ENCODE results near the gene MEF2D. TPM values are rescaled to one million over a fixed set of nuclear protein-coding genes. Genes with fewer than 3 reads are reported as not detected.

The MEF2D gene
- total RNA-seq, 1 donor from 2014 or later: 52.6 TPM

DNA sequence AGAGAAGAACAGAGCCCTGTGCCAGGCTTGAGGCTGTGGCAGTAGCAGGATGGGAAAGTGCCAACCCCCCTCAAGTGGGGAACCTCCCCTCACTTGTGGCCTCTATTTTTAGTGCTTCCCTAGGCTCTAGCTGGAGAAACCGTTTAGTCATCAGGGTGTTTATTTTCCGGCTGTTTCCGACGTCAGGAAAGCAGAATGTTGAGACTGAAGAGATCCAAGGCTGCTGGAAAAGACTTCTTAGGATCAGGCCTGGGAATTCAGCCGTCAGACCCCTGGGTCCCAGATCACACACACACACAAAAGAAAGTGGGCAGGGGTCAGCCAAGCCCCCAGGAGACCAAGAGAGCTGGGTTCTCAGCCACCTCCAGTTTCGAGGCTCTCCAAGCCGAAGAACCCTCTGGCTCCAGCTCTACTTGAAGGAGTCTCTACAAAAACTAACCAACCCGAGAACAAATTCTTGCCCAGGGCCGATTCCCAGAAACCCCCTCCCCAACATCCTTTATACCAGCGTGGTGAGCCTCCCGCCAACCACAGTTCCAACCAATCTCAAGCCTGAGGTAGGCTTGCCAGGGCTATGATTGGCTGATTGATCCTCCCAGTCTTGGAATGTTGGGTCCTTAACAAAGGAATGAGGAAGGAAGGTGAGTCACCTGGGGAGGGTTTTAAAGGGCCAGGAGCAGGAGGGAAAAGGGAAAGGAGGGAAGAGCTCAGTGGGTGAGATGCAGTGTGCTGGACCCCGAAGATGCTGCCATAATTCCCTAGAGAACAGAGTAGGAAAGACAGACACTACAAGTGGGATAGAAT is 2.5 kb upstream of the MEF2D start:
- intact Hi-C loops (cut with micrococcal nuclease): loop anchor here (10.0 kb wide), 4 partner anchors 568 to 1548 kb away; partner anchors contain the start of genes ETV3, GON4L, KHDC4 and PBXIP1

DNA sequence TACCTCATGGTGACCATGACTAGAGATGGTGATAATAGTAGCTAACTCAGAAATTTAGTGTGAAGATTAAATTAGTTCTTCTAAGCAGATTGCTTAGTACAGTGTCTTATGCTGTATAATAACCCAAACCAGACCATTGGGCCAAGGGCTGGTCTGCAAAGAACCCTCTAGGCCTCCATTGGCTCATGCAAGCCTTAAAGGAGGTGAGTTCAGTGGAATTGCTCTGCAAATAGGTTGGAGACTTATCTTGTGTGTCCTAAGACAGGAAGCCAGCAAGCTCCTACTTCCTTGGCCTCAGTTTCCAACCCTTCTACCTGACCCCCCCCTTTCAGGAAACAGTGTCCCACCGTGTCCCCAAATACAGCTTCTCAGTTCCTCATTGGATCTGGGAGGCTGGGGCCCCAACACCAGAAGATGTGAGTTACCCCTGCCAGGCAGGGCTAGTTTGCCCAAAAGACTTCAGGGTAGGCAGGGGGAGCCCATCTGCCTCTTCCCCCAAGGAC is 1.9 kb upstream of the MEF2D start:
- intact Hi-C loops (cut with micrococcal nuclease): loop anchor here (10.0 kb wide), 4 partner anchors 568 to 1548 kb away; partner anchors contain the start of genes ETV3, GON4L, KHDC4 and PBXIP1

- intact Hi-C loops (cut with micrococcal nuclease): loop anchor here (1.0 to 10.0 kb wide), 12 partner anchors 7 to 1546 kb away; partner anchors contain the start of genes CCT3, ETV3, GON4L and GPATCH4
Observed at GRCh38 chr1:156500793-156501506, 375 bp upstream of the MEF2D start.

DNA sequence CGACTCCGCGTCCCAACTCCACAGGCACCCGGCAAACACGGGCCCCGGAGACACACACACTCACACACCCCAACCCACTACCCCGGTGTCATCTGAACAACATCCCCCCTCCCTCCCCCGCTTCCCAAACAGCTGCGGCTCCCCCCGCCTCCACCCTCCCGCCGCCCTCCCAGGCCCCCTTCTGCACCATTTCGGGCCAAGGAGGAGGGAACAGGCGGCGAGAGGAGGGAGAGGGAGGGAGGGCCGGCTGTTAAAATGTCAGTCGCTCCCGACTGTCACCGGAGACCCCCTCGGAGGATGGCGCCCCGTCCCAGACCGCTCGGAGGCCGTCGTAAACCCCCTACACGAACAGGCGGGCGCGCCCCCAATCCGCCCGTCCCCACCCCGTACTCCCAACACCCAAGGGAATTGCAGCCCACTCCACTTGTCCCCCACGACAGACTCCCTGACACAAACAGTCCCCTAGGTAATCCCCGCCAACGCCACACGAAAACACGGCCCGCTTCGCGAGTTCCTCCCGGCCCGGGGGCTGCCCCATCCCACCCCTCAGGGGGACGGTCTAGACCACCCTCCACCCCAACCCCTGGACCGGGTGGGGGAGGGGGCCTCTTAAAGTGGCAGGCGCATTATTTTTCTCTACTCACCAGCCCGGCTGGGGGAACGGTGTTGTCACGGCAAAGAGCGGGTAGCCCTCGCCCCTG is 583 bp downstream of the MEF2D start:
- intact Hi-C loops (cut with micrococcal nuclease): loop anchor here (1.0 to 10.0 kb wide), 8 partner anchors 8 to 1545 kb away; partner anchors contain the start of genes ETV3, GON4L, HDGF and KHDC4

- intact Hi-C loops (cut with micrococcal nuclease): no loop called here
Observed at GRCh38 chr1:156499194-156499841, 1.3 kb downstream of the MEF2D start.

DNA sequence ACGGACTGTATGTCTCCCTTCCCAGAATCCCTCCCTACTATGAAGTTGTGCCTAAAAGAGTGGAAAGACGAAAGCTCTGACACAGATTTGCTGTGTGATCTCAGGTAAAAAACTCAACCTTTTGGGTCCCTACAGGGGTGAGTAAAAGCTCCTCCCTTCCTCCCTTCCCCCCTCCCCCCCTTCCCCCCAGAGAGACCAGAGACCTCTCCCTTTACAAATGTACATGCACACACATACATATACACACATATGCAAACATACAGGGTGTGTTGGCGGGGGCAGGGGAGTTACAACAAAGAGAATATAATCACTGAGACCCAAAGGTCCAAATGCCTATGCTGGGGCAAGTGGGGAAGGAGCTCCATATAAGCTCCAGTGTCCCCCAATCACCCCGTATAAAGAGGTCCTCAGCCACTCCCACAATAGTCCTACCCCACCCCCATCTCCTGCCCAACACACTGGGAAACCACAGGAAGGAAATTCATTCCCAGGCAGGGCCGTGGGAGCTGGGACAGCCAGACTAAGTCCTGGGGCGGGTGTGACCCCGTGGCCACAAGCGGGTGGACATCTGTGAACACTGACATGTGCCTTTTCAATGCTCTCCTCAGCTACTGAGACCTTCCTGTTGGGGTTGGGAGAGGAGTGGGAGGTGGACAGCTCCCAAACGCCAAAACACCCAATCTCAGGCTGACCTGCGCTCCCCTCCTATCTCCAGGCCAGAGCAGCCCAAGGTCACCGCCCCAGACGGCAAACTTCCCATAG is 2.0 kb downstream of the MEF2D start:
- intact Hi-C loops (cut with micrococcal nuclease): loop anchor here (1.0 kb wide), 1 partner anchor 8 kb away; no protein-coding TSS in a partner anchor

DNA sequence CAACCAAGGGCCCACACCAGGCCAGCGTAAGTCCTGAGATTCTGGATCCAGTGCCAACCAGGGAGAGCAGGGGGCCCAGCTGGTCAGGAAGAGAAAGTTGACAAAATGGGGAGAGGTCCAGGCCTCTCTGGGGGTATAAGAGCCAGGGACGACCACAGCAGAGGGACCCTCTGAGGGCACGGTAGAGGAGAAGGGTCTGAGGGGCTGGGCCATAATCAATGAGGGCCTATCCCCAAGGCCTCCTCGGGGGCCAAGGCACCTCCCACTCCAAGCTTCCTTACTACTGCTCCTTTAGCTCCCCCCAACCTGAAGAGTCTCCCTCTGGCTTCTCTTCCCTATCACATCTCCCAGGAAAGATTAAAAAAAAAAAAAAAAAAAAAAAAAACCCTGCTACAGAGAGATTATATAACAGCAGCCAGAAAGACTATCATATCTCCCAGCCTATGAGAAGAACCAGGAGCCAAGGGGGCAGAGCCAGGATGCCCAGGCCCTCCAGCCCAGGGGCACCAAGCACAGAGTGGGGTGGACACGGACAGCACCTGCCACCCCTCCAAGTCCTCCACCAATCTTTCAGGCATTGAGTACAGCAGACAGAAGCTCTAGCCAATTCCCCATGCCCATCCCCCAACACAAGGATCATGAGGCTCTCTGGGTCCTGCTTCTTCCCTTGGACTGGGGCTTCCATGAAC is 2.7 kb downstream of the MEF2D start:
- intact Hi-C loops (cut with micrococcal nuclease): loop anchor here (1.0 kb wide), 1 partner anchor 8 kb away; no protein-coding TSS in a partner anchor

DNA sequence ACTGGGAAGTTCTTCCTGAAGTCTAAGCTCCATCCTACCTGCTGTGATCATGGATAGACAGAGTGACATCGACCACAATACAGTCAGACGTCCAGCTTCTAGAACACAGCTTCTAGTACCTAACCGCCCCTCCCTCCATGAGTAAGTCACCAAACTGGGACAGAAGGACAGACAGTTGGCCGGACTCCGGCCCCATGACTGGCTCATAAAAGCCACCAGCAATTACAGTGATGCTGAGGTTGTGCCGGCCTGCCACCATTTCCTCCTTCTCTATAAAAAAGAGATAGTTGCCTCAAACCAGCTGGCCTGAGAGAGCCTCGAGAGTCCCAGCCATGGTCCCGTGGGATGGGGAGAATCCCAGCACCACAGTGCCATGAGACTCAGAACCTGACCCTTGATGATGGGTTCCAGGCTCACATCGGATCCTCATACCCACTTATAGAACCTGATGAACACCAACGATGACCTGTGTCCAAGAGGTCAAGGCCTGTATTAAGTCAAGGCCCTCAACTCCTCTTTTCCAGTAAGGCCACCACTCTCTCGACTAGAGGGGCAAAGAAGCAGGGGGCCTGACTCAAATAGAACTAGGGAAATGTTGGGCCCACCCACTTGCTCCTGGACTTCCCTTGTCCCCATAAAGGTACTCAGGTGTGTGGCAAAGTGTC is 3.4 kb downstream of the MEF2D start:
- intact Hi-C loops (cut with micrococcal nuclease): no loop called here

DNA sequence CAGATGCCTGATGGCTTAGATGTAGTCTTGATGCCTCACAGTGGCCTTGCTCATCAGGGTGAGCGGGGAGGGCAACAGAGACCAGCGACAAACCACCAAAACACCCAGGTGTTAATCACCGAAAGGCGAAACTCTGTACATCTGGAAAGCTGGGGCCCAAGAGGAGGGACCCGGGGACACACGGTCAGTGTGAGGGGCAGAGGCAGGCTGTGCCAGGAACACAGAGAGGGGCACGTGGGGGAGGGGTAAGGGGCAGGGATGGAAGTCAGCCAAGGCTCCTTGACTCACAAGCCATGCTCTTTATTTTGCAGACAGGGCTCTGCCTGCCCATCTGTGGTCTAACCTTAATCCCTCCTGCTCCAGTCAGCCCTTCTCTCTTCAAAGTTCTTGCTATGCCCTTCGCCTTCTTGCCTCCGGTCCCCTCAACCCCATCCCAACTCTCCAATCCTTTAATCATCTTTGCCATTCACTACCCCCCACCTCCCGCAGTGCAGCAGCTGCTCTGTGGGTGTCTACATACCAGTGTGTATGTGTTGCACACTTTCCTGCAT is 4.3 kb downstream of the MEF2D start:
- intact Hi-C loops (cut with micrococcal nuclease): no loop called here

DNA sequence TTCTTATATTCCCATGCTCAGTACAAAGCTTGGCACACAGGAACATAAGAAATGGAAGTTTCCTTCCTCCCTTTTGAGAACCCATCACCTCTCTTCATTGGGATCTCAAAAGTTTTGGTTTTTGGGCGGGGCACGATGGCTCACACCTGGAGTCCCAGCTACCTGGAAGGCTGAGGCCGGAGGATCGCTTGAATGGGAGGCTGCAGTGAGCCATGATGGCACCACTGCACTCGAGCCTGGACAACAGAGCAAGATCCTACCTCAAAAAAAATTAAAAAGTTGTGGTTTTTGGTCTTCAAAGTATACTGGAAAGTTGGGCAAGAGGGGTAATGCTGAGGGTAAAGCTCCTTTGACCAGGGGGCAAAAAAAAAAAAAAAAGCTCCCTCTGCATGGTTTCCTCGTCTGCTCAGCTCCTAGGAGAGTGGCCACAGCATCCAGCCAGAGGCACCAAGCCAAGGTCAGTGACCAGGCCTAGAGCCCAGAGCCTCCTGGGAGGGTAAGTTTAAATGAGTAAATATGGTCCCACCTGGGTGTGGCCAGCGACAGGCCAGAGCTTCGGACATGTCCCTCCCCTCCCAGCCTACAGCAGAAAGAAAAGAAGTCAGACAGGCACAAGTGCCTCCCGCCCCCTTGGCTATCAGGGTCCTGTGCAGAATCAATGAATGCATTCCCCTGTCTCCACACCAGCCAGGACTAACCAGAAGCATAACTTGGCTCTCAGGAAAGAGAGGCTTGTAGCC is 5.0 kb downstream of the MEF2D start:
- intact Hi-C loops (cut with micrococcal nuclease): no loop called here

- intact Hi-C loops (cut with micrococcal nuclease): no loop called here
Observed at GRCh38 chr1:156494309-156494895, 6.2 kb downstream of the MEF2D start.

DNA sequence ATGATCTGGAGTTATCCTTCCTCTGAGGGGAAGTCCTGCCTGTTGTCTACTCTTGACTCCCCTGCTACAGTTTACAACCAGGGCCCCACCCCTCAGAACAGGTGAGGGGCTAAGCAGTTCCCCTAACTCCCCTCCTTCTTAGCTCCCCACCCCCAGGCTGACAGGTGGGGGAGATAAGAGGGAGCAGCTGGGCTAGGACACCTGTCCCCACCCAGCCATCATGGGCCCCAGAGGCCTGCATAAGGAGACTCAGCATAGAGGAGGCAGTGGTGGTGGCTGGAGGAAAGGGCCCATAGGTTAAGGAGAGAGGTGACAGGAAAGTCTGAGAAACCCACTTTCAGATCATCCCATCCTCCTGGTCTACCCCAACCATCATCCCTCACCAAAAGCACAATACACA is 6.8 kb downstream of the MEF2D start:
- intact Hi-C loops (cut with micrococcal nuclease): no loop called here

- intact Hi-C loops (cut with micrococcal nuclease): no loop called here
Observed at GRCh38 chr1:156493154-156493631, 7.4 kb downstream of the MEF2D start.

DNA sequence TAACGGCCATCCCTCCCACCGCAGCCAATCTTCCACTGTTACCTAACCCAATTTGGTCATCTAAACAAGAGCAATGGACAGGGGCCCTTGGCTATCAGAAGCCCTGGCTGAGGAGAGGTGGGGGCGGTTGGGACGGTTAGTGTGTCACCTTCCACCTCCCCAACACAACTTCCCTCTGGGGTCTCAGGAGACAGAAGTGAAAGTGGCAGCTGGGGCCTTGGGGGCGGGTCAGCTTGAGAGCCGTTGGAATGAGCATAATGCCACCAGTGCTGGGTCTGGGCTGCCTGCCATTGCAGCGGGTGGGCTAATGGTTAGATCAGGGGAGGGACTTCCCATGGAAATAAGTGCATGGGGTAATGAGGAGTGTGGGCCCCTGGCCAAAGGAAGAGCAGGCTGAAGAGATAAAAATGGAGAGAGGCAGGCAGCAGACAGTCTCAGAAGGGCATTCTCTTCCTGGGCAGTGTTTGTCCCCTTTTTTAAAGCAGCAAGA is 7.9 kb downstream of the MEF2D start:
- intact Hi-C loops (cut with micrococcal nuclease): no loop called here

GRCh38 chr1:156492013-156492590 is 8.5 kb downstream of the MEF2D start:
- intact Hi-C loops (cut with micrococcal nuclease): no loop called here

DNA sequence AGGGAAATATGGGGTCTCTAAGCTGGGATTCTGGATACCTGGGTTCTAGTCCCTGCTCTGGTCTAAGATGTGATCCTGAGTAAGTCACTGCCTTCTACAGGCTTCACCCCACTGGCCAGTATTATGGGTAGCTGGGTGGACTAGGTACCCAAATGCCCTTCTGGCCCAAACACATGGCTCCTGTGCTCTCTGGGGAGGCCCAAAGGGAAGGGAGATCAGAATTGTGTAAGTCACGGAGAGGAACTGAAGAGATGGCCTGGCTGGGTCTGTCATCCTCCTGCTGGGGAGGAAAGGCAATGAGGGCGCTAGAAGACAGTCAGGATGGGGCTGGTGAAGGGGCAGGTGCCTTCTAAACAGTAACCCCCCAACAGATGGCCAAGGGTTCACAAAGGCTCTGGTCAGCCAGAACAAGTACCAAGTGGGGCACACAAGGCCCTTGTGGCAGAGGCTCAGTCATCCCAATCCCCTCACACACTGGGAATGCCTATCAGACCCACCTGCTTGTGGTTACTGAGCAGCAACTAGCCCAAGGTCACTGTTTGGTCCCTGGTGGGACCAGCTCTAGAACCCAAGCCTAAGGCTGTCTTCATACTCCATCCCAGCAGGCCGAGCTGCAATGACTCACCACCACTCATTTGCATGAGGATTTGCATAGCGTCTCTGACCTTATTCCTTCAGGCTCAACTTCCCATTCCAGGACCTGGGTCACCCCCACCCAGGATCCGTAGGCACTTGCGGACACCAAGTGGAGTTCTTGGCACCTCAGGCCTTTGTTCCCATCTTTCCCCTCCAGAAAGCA is 9.2 kb downstream of the MEF2D start:
- intact Hi-C loops (cut with micrococcal nuclease): no loop called here
